ENCODE results near the gene STRIT1. TPM values are rescaled to one million over a fixed set of nuclear protein-coding genes. Genes with fewer than 3 reads are reported as not detected.
A peak's percentile ranks its signal among the peaks of the same experiment; 100 is the strongest.

The STRIT1 gene
- total and polyA plus RNA-seq, 7 experiments from 2014 or later = not detected

- DNase-seq (no peak), ATAC-seq (no peak)
- Histone ChIP-seq H3K27ac (ENCODE audit: low read depth, low read length) (no peak overlapping the region), H3K4me1 (ENCODE audit: control insufficient read depth in 2 of 2, insufficient read depth in 2 of 2, low read length in 2 of 2) (no peaks in the 10 kb centered on the region), H3K27me3 (ENCODE audit: control insufficient read depth in 2 of 2, insufficient read depth in 2 of 2, low read length in 2 of 2) (no peaks in the 10 kb centered on the region), H3K4me3 (ENCODE audit: low read length) (no peak overlapping the region), H3K9me3 (ENCODE audit: control insufficient read depth in 2 of 3, low read length in 3 of 3) (no peaks in the 10 kb centered on the region), H3K36me3 (ENCODE audit: control insufficient read depth in 2 of 3, insufficient read depth in 3 of 3, low read length in 3 of 3) (no peaks in the 10 kb centered on the region)
- Mint-ChIP-seq H3K27ac (no peak overlapping the region), H3K4me1 (no peaks in the 10 kb centered on the region), H3K36me3 (no peaks in the 10 kb centered on the region), H3K27me3 (peaks cover 0 to 7% (median 6%) of the 10 kb centered on the region in 5 donors), H3K4me3 (no peak overlapping the region), H3K9me3 (no peaks in the 10 kb centered on the region)
- intact Hi-C loops (cut with micrococcal nuclease) = loop anchor here (10.0 kb wide), 2 partner anchors 371 to 991 kb away; no protein-coding TSS in a partner anchor
- ChIA-PET POLR2A (no interaction called here), CTCF (interaction anchor here (0.7 kb wide), 1 partner anchor 1078 kb away, joined by 3 read pairs; no protein-coding TSS in a partner anchor)
These were observed 32.8 kb upstream of the STRIT1 start for GRCh38 chr3:155326244-155326643.

GRCh38 chr3:155325263-155325835 lies 31.9 kb upstream of the STRIT1 start:
- no peaks in the 10 kb centered on the region for H3K4me1 ChIP-seq (ENCODE audit: control insufficient read depth in 2 of 2, insufficient read depth in 2 of 2, low read length in 2 of 2)
- DNase-seq (no peak), ATAC-seq (no peak)
- H3K9me3 Mint-ChIP-seq = no peaks in the 10 kb centered on the region
- no peaks in the 10 kb centered on the region for H3K27me3 ChIP-seq (ENCODE audit: control insufficient read depth in 2 of 2, insufficient read depth in 2 of 2, low read length in 2 of 2)
- H3K4me3 Mint-ChIP-seq = peak overlapping the region in 1 of 10 donors; percentile 29
- H3K4me3 ChIP-seq (ENCODE audit: low read length) = no peak overlapping the region
- no peaks in the 10 kb centered on the region for H3K36me3 ChIP-seq (ENCODE audit: control insufficient read depth in 2 of 3, insufficient read depth in 3 of 3, low read length in 3 of 3)
- ChIA-PET POLR2A (no interaction called here), CTCF (no interaction called here)
- no peak overlapping the region for H3K27ac ChIP-seq (ENCODE audit: low read depth, low read length)
- no peaks in the 10 kb centered on the region for H3K36me3 Mint-ChIP-seq
- intact Hi-C loops (cut with micrococcal nuclease) = loop anchor here (10.0 kb wide), 2 partner anchors 371 to 991 kb away; no protein-coding TSS in a partner anchor
- no peak overlapping the region for H3K27ac Mint-ChIP-seq
- no peaks in the 10 kb centered on the region for H3K4me1 Mint-ChIP-seq
- peaks cover 0 to 7% (median 6%) of the 10 kb centered on the region in 5 donors for H3K27me3 Mint-ChIP-seq
- H3K9me3 ChIP-seq (ENCODE audit: control insufficient read depth in 2 of 3, low read length in 3 of 3) = no peaks in the 10 kb centered on the region

GRCh38 chr3:155323063-155323666 lies 29.7 kb upstream of the STRIT1 start:
- H3K9me3 ChIP-seq (ENCODE audit: control insufficient read depth in 2 of 3, low read length in 3 of 3) = no peaks in the 10 kb centered on the region
- no peaks in the 10 kb centered on the region for H3K36me3 ChIP-seq (ENCODE audit: control insufficient read depth in 2 of 3, insufficient read depth in 3 of 3, low read length in 3 of 3)
- H3K27ac Mint-ChIP-seq = no peak overlapping the region
- no peaks in the 10 kb centered on the region for H3K36me3 Mint-ChIP-seq
- peak in 2 of 9 donors; percentile 3 to 11 for DNase-seq
- H3K4me3 Mint-ChIP-seq = no peak overlapping the region
- POLR2A ChIA-PET = no interaction called here
- no peaks in the 10 kb centered on the region for H3K4me1 ChIP-seq (ENCODE audit: control insufficient read depth in 2 of 2, insufficient read depth in 2 of 2, low read length in 2 of 2)
- H3K27me3 ChIP-seq (ENCODE audit: control insufficient read depth in 2 of 2, insufficient read depth in 2 of 2, low read length in 2 of 2) = no peaks in the 10 kb centered on the region
- no peak overlapping the region for H3K27ac ChIP-seq (ENCODE audit: low read depth, low read length)
- intact Hi-C loops (cut with micrococcal nuclease) = loop anchor here (10.0 kb wide), 2 partner anchors 368 to 988 kb away; no protein-coding TSS in a partner anchor
- CTCF ChIA-PET = no interaction called here
- H3K4me3 ChIP-seq (ENCODE audit: low read length) = no peak overlapping the region
- peaks cover 0 to 6% (median 1%) of the 10 kb centered on the region in 5 donors for H3K27me3 Mint-ChIP-seq
- peak; percentile 61 for ATAC-seq
- no peaks in the 10 kb centered on the region for H3K4me1 Mint-ChIP-seq
- peaks cover 0 to 3% (median 0%) of the 10 kb centered on the region in 11 donors for H3K9me3 Mint-ChIP-seq

- H3K27me3 Mint-ChIP-seq = peaks cover 0 to 6% (median 0%) of the 10 kb centered on the region in 5 donors
- H3K36me3 ChIP-seq (ENCODE audit: control insufficient read depth in 2 of 3, insufficient read depth in 3 of 3, low read length in 3 of 3) = no peaks in the 10 kb centered on the region
- no peak overlapping the region for H3K27ac Mint-ChIP-seq
- DNase-seq (no peak), ATAC-seq (no peak)
- no peaks in the 10 kb centered on the region for H3K4me1 Mint-ChIP-seq
- H3K36me3 Mint-ChIP-seq = no peaks in the 10 kb centered on the region
- no peaks in the 10 kb centered on the region for H3K27me3 ChIP-seq (ENCODE audit: control insufficient read depth in 2 of 2, insufficient read depth in 2 of 2, low read length in 2 of 2)
- no peaks in the 10 kb centered on the region for H3K9me3 ChIP-seq (ENCODE audit: control insufficient read depth in 2 of 3, low read length in 3 of 3)
- H3K4me1 ChIP-seq (ENCODE audit: control insufficient read depth in 2 of 2, insufficient read depth in 2 of 2, low read length in 2 of 2) = no peaks in the 10 kb centered on the region
- no peak overlapping the region for H3K27ac ChIP-seq (ENCODE audit: low read depth, low read length)
- ChIA-PET CTCF (no interaction called here), POLR2A (no interaction called here)
- no peak overlapping the region for H3K4me3 Mint-ChIP-seq
- intact Hi-C loops (cut with micrococcal nuclease) = loop anchor here (10.0 kb wide), 2 partner anchors 367 to 987 kb away; no protein-coding TSS in a partner anchor
- peaks cover 0 to 3% (median 0%) of the 10 kb centered on the region in 11 donors for H3K9me3 Mint-ChIP-seq
- H3K4me3 ChIP-seq (ENCODE audit: low read length) = no peak overlapping the region
These were observed 27.9 kb upstream of the STRIT1 start for GRCh38 chr3:155321418-155321817.

GRCh38 chr3:155320934-155321333 lies 27.5 kb upstream of the STRIT1 start:
- DNase-seq (no peak), ATAC-seq (no peak)
- CTCF ChIA-PET = no interaction called here
- H3K36me3 ChIP-seq (ENCODE audit: control insufficient read depth in 2 of 3, insufficient read depth in 3 of 3, low read length in 3 of 3) = no peaks in the 10 kb centered on the region
- POLR2A ChIA-PET = no interaction called here
- H3K9me3 Mint-ChIP-seq = peaks cover 0 to 3% (median 0%) of the 10 kb centered on the region in 11 donors
- H3K9me3 ChIP-seq (ENCODE audit: control insufficient read depth in 2 of 3, low read length in 3 of 3) = no peaks in the 10 kb centered on the region
- no peak overlapping the region for H3K4me3 ChIP-seq (ENCODE audit: low read length)
- no peaks in the 10 kb centered on the region for H3K27me3 ChIP-seq (ENCODE audit: control insufficient read depth in 2 of 2, insufficient read depth in 2 of 2, low read length in 2 of 2)
- intact Hi-C loops (cut with micrococcal nuclease) = loop anchor here (10.0 kb wide), 2 partner anchors 366 to 986 kb away; no protein-coding TSS in a partner anchor
- H3K27ac ChIP-seq (ENCODE audit: low read depth, low read length) = no peak overlapping the region
- H3K4me3 Mint-ChIP-seq = no peak overlapping the region
- no peaks in the 10 kb centered on the region for H3K36me3 Mint-ChIP-seq
- no peaks in the 10 kb centered on the region for H3K4me1 ChIP-seq (ENCODE audit: control insufficient read depth in 2 of 2, insufficient read depth in 2 of 2, low read length in 2 of 2)
- H3K4me1 Mint-ChIP-seq = no peaks in the 10 kb centered on the region
- H3K27ac Mint-ChIP-seq = no peak overlapping the region
- H3K27me3 Mint-ChIP-seq = peaks cover 0 to 6% (median 0%) of the 10 kb centered on the region in 5 donors

- ChIA-PET POLR2A (no interaction called here), CTCF (no interaction called here)
- DNase-seq = no peak
- ATAC-seq = no peak
- no peaks in the 10 kb centered on the region for H3K4me1 ChIP-seq (ENCODE audit: control insufficient read depth in 2 of 2, insufficient read depth in 2 of 2, low read length in 2 of 2)
- H3K36me3 Mint-ChIP-seq = no peaks in the 10 kb centered on the region
- no peaks in the 10 kb centered on the region for H3K36me3 ChIP-seq (ENCODE audit: control insufficient read depth in 2 of 3, insufficient read depth in 3 of 3, low read length in 3 of 3)
- H3K9me3 Mint-ChIP-seq = peaks cover 0 to 3% (median 0%) of the 10 kb centered on the region in 11 donors
- no peak overlapping the region for H3K27ac Mint-ChIP-seq
- no peak overlapping the region for H3K27ac ChIP-seq (ENCODE audit: low read depth, low read length)
- H3K27me3 Mint-ChIP-seq = no peaks in the 10 kb centered on the region
- H3K9me3 ChIP-seq (ENCODE audit: control insufficient read depth in 2 of 3, low read length in 3 of 3) = no peaks in the 10 kb centered on the region
- no peaks in the 10 kb centered on the region for H3K27me3 ChIP-seq (ENCODE audit: control insufficient read depth in 2 of 2, insufficient read depth in 2 of 2, low read length in 2 of 2)
- intact Hi-C loops (cut with micrococcal nuclease) = no loop called here
- H3K4me3 ChIP-seq (ENCODE audit: low read length) = no peak overlapping the region
- H3K4me3 Mint-ChIP-seq = no peak overlapping the region
- no peaks in the 10 kb centered on the region for H3K4me1 Mint-ChIP-seq
These were observed 25.3 kb upstream of the STRIT1 start for GRCh38 chr3:155318740-155319139.

GRCh38 chr3:155317211-155317610 lies 23.7 kb upstream of the STRIT1 start:
- H3K4me1 ChIP-seq (ENCODE audit: control insufficient read depth in 2 of 2, insufficient read depth in 2 of 2, low read length in 2 of 2) = no peaks in the 10 kb centered on the region
- CTCF ChIA-PET = no interaction called here
- POLR2A ChIA-PET = no interaction called here
- no peaks in the 10 kb centered on the region for H3K36me3 ChIP-seq (ENCODE audit: control insufficient read depth in 2 of 3, insufficient read depth in 3 of 3, low read length in 3 of 3)
- no peak for ATAC-seq
- Mint-ChIP-seq H3K4me3 (no peak overlapping the region), H3K4me1 (no peaks in the 10 kb centered on the region), H3K36me3 (no peaks in the 10 kb centered on the region), H3K27me3 (no peaks in the 10 kb centered on the region), H3K9me3 (peaks cover 0 to 3% (median 0%) of the 10 kb centered on the region in 11 donors), H3K27ac (no peak overlapping the region)
- no peak overlapping the region for H3K27ac ChIP-seq (ENCODE audit: low read depth, low read length)
- no peaks in the 10 kb centered on the region for H3K9me3 ChIP-seq (ENCODE audit: control insufficient read depth in 2 of 3, low read length in 3 of 3)
- intact Hi-C loops (cut with micrococcal nuclease) = no loop called here
- no peaks in the 10 kb centered on the region for H3K27me3 ChIP-seq (ENCODE audit: control insufficient read depth in 2 of 2, insufficient read depth in 2 of 2, low read length in 2 of 2)
- H3K4me3 ChIP-seq (ENCODE audit: low read length) = no peak overlapping the region
- DNase-seq = no peak

All from naive thymus-derived CD4-positive, alpha-beta T cell (primary cell).